Memory B cell (primary cell): Measurements from ENCODE around the gene MAD2L2.

Experiments
- ATAC-seq: fragments of 150-1000 bp; cut with Tn5 transposase; 2 replicates; pipeline ENCODE4 v1.10.0; 2021; ENCODE audit warnings: low read depth, mild to moderate bottlenecking, moderate library complexity
- DNase-seq, 2 donors: peaks; one replicate each; pipeline ENCODE4 v3.0.0; 2022; ENCODE audit warnings: low spot score in 2 of 2
- H3K27ac Mint-ChIP-seq: one replicate; pipeline ENCODE4 v1.8.0; 2022; ENCODE audit warnings: mild to moderate bottlenecking, moderate library complexity, mixed read lengths
- H3K27me3 Mint-ChIP-seq: one replicate; pipeline ENCODE4 v1.8.0; 2022; ENCODE audit warnings: mixed read lengths
- H3K36me3 Mint-ChIP-seq: one replicate; pipeline ENCODE4 v1.8.0; 2022; ENCODE audit warnings: mild to moderate bottlenecking, mixed read lengths
- H3K4me1 Mint-ChIP-seq: one replicate; pipeline ENCODE4 v1.8.0; 2022; ENCODE audit warnings: mixed read lengths
- H3K4me3 Mint-ChIP-seq: one replicate; pipeline ENCODE4 v1.8.0; 2022; ENCODE audit warnings: mild to moderate bottlenecking, moderate library complexity, mixed read lengths
- H3K9me3 Mint-ChIP-seq: one replicate; pipeline ENCODE4 v1.8.0; 2022; ENCODE audit warnings: mixed read lengths

MAD2L2 gene

GRCh38 chr1:11629184-11630016, 51.5 kb downstream of the MAD2L2 start:
- Mint-ChIP-seq H3K9me3 (peaks cover 4% of the 10 kb centered on the region), H3K4me1 (peaks cover 11% of the 10 kb centered on the region), H3K4me3 (no peak overlapping the region), H3K27me3 (peaks cover 20% of the 10 kb centered on the region), H3K36me3 (peaks cover 4% of the 10 kb centered on the region), H3K27ac (no peak overlapping the region)
- ATAC-seq (no peak), DNase-seq (no peak)

GRCh38 chr1:11628767-11629166, 52.2 kb downstream of the MAD2L2 start:
- peaks cover 4% of the 10 kb centered on the region for H3K36me3 Mint-ChIP-seq
- H3K27me3 Mint-ChIP-seq: peaks cover 20% of the 10 kb centered on the region
- no peak for ATAC-seq
- peaks cover 4% of the 10 kb centered on the region for H3K9me3 Mint-ChIP-seq
- no peak overlapping the region for H3K27ac Mint-ChIP-seq
- DNase-seq: no peak
- no peak overlapping the region for H3K4me3 Mint-ChIP-seq
- peaks cover 8% of the 10 kb centered on the region for H3K4me1 Mint-ChIP-seq

GRCh38 chr1:11626551-11626950, 54.4 kb downstream of the MAD2L2 start:
- DNase-seq: no peak

More at GRCh38 chr1:11626551-11626950, 54.4 kb downstream of the MAD2L2 start:
- Mint-ChIP-seq H3K27ac (no peak overlapping the region), H3K27me3 (peaks cover 28% of the 10 kb centered on the region), H3K4me1 (peaks cover 3% of the 10 kb centered on the region), H3K36me3 (peaks cover 2% of the 10 kb centered on the region), H3K4me3 (no peak overlapping the region), H3K9me3 (peaks cover 2% of the 10 kb centered on the region)
- no peak for ATAC-seq
